Measurements from ENCODE around the gene SVBP.
A peak's percentile ranks its signal among the peaks of the same experiment; 100 is the strongest.
"Not testable (repeated sequence)": the region's sequence is repeated elsewhere in the genome, so short reads cannot be mapped to it uniquely, and the experiment has no call there.

SVBP gene

GRCh38 chr1:42841440-42842147 lies 24.4 kb upstream of the SVBP start:
- no peak for DNase-seq (ENCODE audit: low spot score)

DNA sequence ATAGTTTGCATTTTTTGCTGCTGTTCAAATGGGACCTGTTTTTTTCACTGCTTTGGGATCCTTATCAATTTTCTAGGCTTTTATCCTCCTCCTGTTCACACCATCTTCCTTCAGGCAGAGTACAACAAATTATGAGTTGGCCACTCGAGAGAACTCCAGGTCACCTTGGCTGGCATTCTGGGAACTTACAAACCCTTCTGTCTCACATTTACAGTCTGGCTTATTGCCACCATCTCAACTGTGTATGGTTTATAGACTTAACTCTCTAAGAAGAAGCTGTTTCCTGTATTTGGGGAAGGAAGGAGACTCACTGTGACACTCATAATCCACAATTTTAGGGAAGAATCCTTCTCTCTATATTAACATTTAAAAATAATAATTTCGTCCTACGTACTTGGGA lies 23.8 kb upstream of the SVBP start:
- no peak for DNase-seq (ENCODE audit: low spot score)

DNA sequence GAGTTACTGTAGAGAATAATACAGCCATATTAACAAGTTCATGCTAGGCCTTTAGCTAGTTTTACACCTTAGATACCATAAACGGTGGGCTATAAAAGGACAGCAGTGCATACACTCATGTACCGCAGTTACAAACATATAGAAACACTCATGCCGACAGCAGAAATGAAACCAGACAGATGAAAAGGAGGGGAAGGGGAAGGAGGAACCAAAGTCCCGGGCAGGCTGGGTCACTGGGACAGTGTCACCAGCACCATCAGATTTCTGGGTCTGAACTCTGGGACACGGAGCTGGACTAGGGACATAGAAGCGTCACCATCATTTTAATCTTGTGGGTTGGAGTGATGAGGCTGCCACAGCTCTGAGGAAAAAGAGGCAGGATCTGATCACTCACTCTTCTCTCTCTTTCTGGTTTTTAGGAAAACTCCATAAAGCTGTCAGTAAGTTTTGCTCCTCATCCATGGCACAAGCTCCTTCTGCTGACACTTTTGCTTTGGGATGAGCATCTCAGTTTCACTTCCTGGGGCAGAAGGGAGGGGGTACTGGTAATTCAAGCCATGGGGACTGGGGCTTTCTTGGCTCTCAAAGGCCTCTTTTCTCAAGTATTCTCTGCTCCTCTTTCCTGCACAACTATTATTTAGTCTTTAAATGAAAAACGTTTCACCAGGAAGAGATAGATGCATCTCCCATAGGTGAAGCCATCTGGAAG lies 21.4 kb upstream of the SVBP start:
- DNase-seq (ENCODE audit: low spot score), result no peak

DNA sequence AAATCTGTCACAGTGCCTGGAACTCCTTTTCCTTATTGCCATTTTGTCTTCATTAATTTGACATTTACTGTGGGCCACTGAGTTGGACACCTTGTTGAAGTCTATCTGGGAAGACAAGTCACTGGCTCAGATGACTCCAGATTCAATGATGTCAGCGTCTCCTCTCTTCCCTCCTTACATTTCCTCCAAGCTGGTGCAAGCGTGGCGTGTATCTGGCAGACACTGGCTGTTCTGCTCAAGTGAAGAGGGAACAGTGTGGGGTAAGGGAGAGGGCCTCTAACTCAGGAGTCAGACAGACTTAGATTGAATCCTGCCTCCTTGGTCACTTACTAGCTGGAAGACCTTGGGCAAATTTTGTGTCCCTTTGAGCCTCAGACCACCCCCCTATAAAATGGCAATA lies 20.5 kb upstream of the SVBP start:
- DNase-seq (ENCODE audit: low spot score), result no peak

DNA sequence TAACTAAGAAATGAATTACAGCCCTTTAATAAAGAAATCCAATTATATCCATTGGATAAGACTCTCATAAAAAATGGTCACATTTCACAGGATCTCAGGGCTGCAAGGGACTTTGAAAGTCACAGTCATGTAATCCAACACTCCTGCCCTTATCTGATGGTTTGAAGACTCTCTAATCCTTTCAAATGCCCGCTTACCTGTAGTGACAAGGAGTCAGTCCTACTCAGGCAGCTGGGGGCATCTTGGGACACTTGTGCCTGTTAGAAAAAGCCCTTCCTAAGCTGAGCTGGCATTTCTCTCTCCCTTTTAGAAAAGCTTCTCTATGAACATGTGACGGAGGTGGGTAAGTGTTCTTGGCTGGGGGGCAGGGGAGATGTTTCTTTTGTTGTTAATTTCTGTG lies 18.2 kb upstream of the SVBP start:
- no peak for DNase-seq (ENCODE audit: low spot score)

DNA sequence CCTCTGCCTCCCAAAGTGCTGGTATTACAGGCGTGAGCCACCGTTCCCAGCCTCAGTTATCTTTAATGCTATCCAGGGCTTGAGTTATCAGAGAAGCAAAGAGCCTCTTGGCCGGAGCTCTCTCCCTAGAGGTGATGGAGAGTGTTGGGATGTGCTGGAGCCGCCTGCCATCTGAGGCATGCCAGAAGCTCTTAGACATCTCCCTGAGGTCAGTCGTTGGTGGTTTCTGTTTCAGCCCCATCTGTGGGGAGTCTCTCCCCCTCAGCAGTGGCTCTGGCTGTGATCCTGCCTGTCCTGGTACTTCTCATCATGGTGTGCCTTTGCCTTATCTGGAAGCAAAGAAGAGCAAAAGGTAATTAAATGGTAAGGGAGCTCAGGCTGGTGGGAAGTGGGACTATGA lies 17.6 kb upstream of the SVBP start:
- DNase-seq (ENCODE audit: low spot score), result no peak

DNA sequence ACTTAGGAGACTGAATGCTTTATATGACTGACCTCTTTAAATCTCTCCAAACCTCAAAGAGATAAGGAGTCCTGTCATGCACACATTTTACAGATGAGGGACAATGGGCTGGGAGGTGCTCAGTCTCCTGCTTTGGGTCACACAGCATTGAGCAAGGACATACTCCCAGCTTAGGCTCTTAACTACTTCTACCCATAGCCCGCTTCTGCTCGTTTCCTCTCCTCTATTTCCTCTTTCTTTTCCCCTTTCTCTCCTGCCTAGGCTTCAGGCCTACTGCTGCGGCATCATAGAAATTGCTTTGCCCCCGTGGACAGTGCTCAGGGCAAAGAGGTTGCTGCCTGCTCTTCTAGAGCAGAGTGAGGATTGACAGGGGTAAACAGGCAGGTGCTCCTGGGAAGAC lies 16.8 kb upstream of the SVBP start:
- DNase-seq (ENCODE audit: low spot score), result no peak

DNA sequence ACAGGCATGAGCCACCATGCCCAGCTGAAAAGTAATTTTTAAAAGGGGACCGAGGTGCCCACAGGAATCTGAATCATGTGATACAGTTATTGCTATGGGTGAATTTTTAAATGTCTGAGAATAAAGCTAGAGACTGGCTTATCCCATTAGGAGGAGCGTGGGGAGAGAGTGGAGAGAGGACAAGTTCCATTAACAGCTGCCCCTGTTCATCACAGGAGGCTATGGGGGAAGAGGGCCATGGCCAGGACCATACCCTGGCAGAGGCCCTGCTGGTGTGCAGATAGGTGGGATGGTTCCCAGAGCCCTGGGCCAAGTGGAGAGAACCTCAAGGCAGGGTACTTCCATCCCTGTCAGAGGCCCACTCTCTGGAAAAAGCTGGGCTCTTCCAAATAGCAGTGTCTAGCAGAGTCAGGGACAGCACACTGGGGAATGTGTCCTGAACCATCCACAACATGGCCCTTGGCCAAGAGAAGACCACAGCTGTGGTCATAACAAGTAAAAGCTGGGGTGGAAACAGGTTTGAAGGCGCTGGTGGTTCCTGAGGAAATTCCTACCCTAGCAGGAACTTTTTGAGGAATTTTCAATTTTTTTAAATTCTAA lies 15.5 kb upstream of the SVBP start:
- DNase-seq (ENCODE audit: low spot score), result no peak

- no peak for DNase-seq (ENCODE audit: low spot score)
Measured at GRCh38 chr1:42831273-42831672, 14.1 kb upstream of the SVBP start.

GRCh38 chr1:42830631-42831030 lies 13.4 kb upstream of the SVBP start:
- DNase-seq (ENCODE audit: low spot score), result no peak

- no peak for DNase-seq (ENCODE audit: low spot score)
Measured at GRCh38 chr1:42825036-42825851, 8.0 kb upstream of the SVBP start.

DNA sequence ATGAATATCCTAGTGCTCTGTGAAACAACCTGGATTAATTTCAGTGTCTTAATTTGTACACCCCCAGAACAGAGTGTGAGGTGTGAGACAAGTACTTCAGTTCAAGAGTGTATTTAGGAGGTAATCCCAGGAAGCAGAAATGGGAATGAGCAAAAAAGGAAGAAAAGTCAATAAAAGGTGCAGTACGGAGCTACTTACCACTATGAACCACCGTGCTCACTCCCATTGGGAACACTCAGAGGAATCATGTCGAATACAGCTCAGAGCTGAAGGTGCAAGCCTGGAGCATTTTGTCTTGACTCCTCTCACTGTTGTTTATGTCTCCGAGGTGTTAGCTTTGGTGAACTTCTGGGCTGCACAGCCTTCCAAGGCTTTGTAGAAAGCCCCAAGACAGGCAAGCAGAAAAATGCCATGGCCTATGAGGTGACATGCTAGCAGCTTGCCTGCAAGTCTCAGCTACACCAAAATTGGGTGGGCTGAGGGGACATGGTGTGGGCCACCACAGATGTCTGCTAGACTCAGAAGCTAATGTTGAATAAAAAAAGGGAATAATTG lies 7.4 kb upstream of the SVBP start:
- DNase-seq (ENCODE audit: low spot score), result no peak

DNA sequence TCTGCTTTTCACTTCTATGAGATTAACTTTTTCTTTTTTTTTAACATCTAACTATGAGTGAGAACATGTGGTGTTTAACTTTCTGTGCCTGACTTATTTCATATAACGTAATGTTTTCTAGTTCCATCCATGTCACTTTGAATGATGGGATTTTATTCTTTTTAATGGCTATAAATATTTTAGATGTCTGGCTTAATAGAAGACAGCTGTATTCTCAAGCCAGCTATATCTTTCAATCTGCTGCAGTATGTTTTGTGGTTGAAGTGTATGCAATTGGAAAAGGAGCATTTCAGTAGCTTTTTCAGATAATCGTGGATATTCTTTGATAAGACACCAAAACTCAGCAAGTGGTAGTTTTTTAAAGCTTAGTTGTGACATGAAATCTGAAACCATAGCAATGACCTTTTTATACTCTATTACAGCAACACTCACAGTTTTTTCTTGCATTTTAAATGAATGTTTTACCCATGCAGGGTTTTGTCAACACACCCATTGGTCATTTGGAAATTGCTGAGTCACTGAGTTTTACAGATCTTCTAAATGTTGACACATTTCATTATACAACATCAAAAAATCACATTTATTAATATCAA lies 5.7 kb upstream of the SVBP start:
- no peak for DNase-seq (ENCODE audit: low spot score)

DNA sequence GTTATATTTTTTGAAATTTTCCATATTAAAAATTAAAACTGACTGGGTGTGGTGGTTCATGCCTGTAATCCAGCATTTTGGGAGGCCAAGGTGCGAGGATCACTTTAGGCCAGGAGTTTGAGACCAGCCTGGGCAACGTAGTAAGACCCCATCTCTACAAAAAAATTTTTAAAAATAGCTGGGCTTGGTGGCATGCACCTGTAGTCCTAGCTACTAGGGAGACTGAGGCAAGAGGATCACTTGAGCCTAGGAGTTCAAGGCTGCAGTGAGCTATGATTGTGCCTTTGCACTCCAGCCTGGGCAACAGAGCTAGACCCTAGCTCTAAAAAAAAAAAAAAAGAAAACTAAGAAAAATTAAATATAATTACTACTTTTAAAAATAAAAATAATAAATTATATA lies 4.5 kb upstream of the SVBP start:
- no peak for DNase-seq (ENCODE audit: low spot score)

GRCh38 chr1:42820813-42821212 lies 3.6 kb upstream of the SVBP start:
- no peak for DNase-seq (ENCODE audit: low spot score)

DNA sequence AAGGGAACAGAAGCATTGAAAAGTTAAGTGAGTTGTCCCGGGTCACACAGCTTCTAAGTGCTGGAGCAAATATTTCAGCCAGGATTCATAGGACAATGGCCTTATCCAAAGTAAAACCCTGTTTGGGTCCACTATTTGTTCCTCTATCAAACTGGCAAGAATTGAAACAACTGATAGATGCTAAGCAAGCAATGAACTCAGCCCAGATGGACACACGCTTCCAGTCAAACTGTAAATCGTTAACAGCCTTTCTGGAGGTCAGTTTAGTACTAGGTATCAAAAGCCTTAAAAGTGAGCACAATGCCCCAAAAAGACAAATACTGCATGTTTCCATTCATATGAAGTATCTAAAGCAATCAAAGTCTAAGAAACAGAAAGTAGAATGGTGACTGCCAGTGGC lies 779 bp upstream of the SVBP start:
- DNase-seq (ENCODE audit: low spot score), result no peak

GRCh38 chr1:42817440-42817767 lies 207 bp upstream of the SVBP start:
- no peak for DNase-seq (ENCODE audit: low spot score)

DNA sequence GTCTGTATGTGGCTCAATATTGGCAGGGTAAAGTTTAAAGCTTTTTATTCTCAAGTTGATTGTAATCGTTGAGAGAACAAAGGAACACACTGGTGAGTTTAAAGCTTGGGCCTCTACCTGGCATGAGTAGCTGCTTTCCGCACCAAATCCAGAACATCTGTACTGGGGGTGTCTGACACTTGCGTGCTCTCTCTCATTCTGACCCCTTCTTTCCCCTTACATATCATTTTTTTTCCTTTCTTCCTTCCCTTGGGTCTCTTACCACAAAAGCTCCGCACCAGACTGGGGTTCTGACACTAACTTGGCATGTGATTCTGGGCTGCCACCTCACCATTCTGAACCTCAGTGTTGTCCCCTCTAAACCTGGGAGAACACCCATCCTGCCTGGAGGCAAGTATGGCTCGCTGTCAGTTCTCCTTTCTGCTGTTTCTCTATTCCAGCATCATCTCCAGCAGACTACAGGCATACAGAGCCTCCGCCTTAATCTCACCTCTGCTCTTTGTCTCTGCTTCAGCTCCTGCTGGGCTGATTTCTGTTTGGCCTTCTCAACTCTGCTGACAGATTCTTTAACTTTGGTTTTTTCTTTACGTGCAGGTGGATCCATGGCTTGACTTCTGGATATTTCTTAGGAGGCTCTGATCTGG lies 1.1 kb downstream of the SVBP start:
- peak; percentile 1 for DNase-seq (ENCODE audit: low spot score)

DNA sequence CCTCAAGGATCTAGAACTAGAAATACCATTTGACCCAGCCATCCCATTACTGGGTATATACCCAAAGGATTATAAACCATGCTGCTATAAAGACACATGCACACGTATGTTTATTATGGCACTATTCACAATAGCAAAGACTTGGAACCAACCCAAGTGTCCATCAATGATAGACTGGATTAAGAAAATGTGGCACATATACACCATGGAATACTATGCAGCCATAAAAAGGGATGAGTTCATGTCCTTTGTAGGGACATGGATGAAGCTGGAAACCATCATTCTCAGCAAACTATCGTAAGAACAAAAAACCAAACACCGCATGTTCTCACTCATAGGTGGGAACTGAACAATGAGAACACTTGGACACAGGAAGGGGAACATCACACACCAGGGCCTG lies 2.4 kb downstream of the SVBP start:
- not testable (repeated sequence) for DNase-seq (ENCODE audit: low spot score)

GRCh38 chr1:42807056-42807668 lies 10.0 kb downstream of the SVBP start:
- no peak for DNase-seq (ENCODE audit: low spot score)

GRCh38 chr1:42806593-42806992 lies 10.6 kb downstream of the SVBP start:
- DNase-seq (ENCODE audit: low spot score), result no peak

All from CD4-positive, alpha-beta T cell treated with Interleukin-2 at 100 ng/mL for 4 hours (primary cell).